ENCODE data around the gene ATF1. TPM values are rescaled to one million over a fixed set of nuclear protein-coding genes. Genes with fewer than 3 reads are reported as not detected.

The ATF1 gene
- total and polyA plus RNA-seq, 2 of the 8 experiments (the other 6 are each of a cell fraction or from before 2014, with no cell fraction given) = 23.2 to 41.8 TPM

DNA sequence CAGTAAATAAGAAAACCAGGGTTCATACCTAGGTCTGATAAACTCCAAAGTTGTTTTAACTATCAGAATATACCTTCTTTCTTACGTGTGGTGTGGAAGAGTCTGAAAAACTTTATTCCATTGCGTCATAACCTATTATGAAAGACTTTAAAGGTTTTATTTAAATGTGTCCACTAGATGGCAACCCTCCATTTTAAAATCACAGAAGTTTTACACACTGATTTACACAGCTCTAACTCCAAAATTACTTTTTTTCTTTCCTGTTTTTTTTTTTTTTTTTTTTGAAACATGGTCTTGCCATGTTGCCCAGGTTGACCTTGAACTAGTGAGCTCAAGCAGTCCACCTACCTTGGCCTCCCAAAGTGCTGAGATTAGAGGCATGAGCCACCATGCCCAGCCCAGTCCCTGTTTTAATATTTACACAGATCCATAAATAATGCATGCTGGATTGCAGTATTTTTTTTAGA is 61.5 kb downstream of the ATF1 start (continued):
- TF ChIP-seq SIN3A (conservative IDR thresholded peaks at IDR 0.05 in 1 of 2, IDR thresholded peaks at IDR 0.05 in 1 of 2; ENCODE audit: low read depth in 1 of 2, low read length in 2 of 2) (no peak), EGR1 (IDR thresholded peaks at IDR 0.05; ENCODE audit: borderline replicate concordance, low read depth, low read length) (no peak), EP300 (IDR thresholded peaks at IDR 0.05; ENCODE audit: borderline replicate concordance in 1 of 2, low read depth in 2 of 2, low read length in 2 of 2) (no peak), RNF2 (IDR thresholded peaks at IDR 0.05; ENCODE audit: borderline replicate concordance, low read depth, low read length, missing control alignments, poor library complexity, severe bottlenecking) (no peak), CEBPB (IDR thresholded peaks at IDR 0.05; ENCODE audit: low read depth, low read length) (peak; percentile 98)
